ENCODE results near the gene LRP1B. TPM values are rescaled to one million over a fixed set of nuclear protein-coding genes. Genes with fewer than 3 reads are reported as not detected.

LRP1B gene
- polyA plus RNA-seq, 2 of the 4 experiments (the other 2 are of a cell fraction), result 0.03 TPM; not detected in 1

DNA sequence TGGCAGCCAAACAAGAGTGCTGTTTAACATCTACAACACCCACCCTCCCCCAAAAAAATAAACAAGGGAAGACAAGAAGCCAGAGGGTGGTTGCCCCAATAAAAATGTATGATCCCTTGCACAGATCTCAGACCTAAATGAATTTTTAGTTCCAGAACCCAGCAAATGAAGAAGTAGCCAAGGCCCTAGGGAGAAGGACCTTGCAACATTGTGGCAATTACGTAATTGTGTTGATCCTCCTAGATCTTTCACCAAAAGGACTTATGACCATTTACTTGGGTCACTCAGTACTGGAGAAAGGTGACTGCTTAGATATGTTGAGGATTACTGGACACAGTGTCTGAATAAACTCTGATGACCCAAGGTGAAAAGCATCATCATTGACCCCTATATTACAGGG, 1393.8 kb downstream of the LRP1B start:
- ChIA-PET POLR2A (no interaction called here), CTCF (no interaction called here)
- FAIRE-seq (no peak), DNase-seq (ENCODE audit: low read depth in 1 of 2, low spot score in 1 of 2) (no peak), ATAC-seq (no peak)
- 78% methylated on average over 1 of the region's 1 CpG for WGBS (ENCODE audit: missing lambda C conversion rate)
- H3K27ac ChIP-seq, result no peak overlapping the region
- TF ChIP-seq TFCP2L1 (CRISPR knock-in tag; IDR thresholded peaks at IDR 0.05) (no peak), HDAC2 (IDR thresholded peaks at IDR 0.05) (no peak), SREBF2 (IDR thresholded peaks at IDR 0.05) (no peak), NPAS2 (CRISPR knock-in tag; IDR thresholded peaks at IDR 0.05; ENCODE audit: borderline replicate concordance) (no peak), RFX5 (IDR thresholded peaks at IDR 0.05) (no peak), POLR2AphosphoS2 (conservative IDR thresholded peaks at IDR 0.05; ENCODE audit: low read length) (no peak), CEBPB (IDR thresholded peaks at IDR 0.05) (no peak), NR3C1 (IDR thresholded peaks at IDR 0.05) (no peak), KDM5A (IDR thresholded peaks at IDR 0.05) (no peak), RAD21 (conservative IDR thresholded peaks at IDR 0.05 in 1 of 2, IDR thresholded peaks at IDR 0.05 in 1 of 2) (no peak), HOXB5 (CRISPR knock-in tag; IDR thresholded peaks at IDR 0.05) (no peak), EHMT2 (IDR thresholded peaks at IDR 0.05; ENCODE audit: low read depth) (no peak)
- TF ChIP-seq, protein P1, sequence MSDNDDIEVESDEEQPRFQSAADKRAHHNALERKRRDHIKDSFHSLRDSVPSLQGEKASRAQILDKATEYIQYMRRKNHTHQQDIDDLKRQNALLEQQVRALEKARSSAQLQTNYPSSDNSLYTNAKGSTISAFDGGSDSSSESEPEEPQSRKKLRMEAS (IDR thresholded peaks at IDR 0.05), result no peak
- TF ChIP-seq, protein P2, sequence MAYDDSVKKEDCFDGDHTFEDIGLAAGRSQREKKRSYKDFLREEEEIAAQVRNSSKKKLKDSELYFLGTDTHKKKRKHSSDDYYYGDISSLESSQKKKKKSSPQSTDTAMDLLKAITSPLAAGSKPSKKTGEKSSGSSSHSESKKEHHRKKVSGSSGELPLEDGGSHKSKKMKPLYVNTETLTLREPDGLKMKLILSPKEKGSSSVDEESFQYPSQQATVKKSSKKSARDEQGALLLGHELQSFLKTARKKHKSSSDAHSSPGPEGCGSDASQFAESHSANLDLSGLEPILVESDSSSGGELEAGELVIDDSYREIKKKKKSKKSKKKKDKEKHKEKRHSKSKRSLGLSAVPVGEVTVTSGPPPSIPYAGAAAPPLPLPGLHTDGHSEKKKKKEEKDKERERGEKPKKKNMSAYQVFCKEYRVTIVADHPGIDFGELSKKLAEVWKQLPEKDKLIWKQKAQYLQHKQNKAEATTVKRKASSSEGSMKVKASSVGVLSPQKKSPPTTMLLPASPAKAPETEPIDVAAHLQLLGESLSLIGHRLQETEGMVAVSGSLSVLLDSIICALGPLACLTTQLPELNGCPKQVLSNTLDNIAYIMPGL (CRISPR knock-in tag; IDR thresholded peaks at IDR 0.05; ENCODE audit: borderline replicate concordance), result no peak
- TF ChIP-seq, protein P3, sequence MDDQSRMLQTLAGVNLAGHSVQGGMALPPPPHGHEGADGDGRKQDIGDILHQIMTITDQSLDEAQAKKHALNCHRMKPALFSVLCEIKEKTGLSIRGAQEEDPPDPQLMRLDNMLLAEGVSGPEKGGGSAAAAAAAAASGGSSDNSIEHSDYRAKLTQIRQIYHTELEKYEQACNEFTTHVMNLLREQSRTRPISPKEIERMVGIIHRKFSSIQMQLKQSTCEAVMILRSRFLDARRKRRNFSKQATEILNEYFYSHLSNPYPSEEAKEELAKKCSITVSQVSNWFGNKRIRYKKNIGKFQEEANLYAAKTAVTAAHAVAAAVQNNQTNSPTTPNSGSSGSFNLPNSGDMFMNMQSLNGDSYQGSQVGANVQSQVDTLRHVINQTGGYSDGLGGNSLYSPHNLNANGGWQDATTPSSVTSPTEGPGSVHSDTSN (IDR thresholded peaks at IDR 0.05), result no peak
- no peak overlapping the region for H3K4me2 ChIP-seq
- H3K9me3 ChIP-seq, result no peaks in the 10 kb centered on the region
- H3K4me3 ChIP-seq, result no peak overlapping the region
- no peaks in the 10 kb centered on the region for H3K4me1 ChIP-seq

DNA sequence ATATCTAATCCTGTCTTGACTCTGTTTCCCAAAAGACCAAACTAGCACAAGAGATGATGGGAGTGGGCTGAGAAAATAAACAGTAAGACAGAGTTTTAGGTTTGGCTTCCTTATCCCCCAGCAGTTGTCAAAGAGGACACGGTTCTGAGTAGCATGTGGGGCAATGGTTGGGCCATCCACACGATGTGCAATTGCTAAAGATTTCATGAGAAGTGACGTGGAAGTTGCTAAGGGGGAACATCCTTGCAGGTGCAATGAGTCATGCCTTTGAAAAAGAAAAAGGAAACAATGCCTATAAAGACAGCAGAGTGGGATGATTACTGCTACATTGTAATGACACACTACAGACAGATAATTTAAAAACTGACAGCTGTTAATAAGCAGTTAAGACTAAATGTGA, 1395.8 kb downstream of the LRP1B start:
- ATAC-seq, result no peak
- H3K4me2 ChIP-seq, result no peak overlapping the region
- H3K27ac ChIP-seq, result no peak overlapping the region
- H3K4me1 ChIP-seq, result no peaks in the 10 kb centered on the region
- no peaks in the 10 kb centered on the region for H3K9me3 ChIP-seq
- FAIRE-seq, result no peak
- no peak for TF ChIP-seq CEBPB (IDR thresholded peaks at IDR 0.05)
- TF ChIP-seq BHLHE40 (IDR thresholded peaks at IDR 0.05; ENCODE audit: low read depth, low read length), result no peak
- TF ChIP-seq PHF8 (IDR thresholded peaks at IDR 0.05; ENCODE audit: borderline replicate concordance, low read depth), result no peak
- TF ChIP-seq ZC3H11A (IDR thresholded peaks at IDR 0.05), result no peak
- TF ChIP-seq, protein P2 (CRISPR knock-in tag; IDR thresholded peaks at IDR 0.05; ENCODE audit: borderline replicate concordance), result no peak
- TF ChIP-seq, protein P4, sequence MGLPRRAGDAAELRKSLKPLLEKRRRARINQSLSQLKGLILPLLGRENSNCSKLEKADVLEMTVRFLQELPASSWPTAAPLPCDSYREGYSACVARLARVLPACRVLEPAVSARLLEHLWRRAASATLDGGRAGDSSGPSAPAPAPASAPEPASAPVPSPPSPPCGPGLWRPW (IDR thresholded peaks at IDR 0.05), result no peak
- TF ChIP-seq CBX8 (IDR thresholded peaks at IDR 0.05), result no peak
- TF ChIP-seq, protein P5, sequence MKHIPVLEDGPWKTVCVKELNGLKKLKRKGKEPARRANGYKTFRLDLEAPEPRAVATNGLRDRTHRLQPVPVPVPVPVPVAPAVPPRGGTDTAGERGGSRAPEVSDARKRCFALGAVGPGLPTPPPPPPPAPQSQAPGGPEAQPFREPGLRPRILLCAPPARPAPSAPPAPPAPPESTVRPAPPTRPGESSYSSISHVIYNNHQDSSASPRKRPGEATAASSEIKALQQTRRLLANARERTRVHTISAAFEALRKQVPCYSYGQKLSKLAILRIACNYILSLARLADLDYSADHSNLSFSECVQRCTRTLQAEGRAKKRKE (CRISPR knock-in tag; IDR thresholded peaks at IDR 0.05; ENCODE audit: low read depth), result no peak
- no peak overlapping the region for H3K4me3 ChIP-seq
- ChIA-PET CTCF (no interaction called here), POLR2A (no interaction called here)
- DNase-seq (ENCODE audit: low read depth in 1 of 2, low spot score in 1 of 2), result no peak
- WGBS (ENCODE audit: missing lambda C conversion rate), result 23% methylated on average over 3 of the region's 3 CpGs

All from A549 (cell line).